HG02970 (cell line): Measurements from ENCODE around the gene POLR1B.
A peak's percentile ranks its signal among the peaks of the same experiment; 100 is the strongest.
"Not testable (repeated sequence)": the region's sequence is repeated elsewhere in the genome, so short reads cannot be mapped to it uniquely, and the experiment has no call there.

Experiments used
- ATAC-seq: cut with Tn5 transposase; IDR thresholded peaks from one replicate; pipeline ENCODE4 v1.9.1; 2021; ENCODE audit warnings: mild to moderate bottlenecking, moderate library complexity, moderate number of reproducible peaks; ENCODE audit not compliant: unreplicated experiment, low FRiP score

The POLR1B gene

GRCh38 chr2:112541315-112542122 lies 746 bp upstream of the POLR1B start:
- peak; percentile 43 for ATAC-seq

- ATAC-seq = no peak
Observed at GRCh38 chr2:112542984-112543661, 858 bp downstream of the POLR1B start.

- no peak for ATAC-seq
Observed at GRCh38 chr2:112547333-112547732, 5.1 kb downstream of the POLR1B start.

GRCh38 chr2:112548980-112549379 lies 6.7 kb downstream of the POLR1B start:
- ATAC-seq = no peak

GRCh38 chr2:112566104-112566503 lies 23.8 kb downstream of the POLR1B start:
- no peak for ATAC-seq

GRCh38 chr2:112566508-112566907 lies 24.2 kb downstream of the POLR1B start:
- ATAC-seq = not testable (repeated sequence)

- no peak for ATAC-seq
Observed at GRCh38 chr2:112572005-112572404, 29.7 kb downstream of the POLR1B start.

- no peak for ATAC-seq
Observed at GRCh38 chr2:112577756-112578155, 35.5 kb downstream of the POLR1B start.

- no peak for ATAC-seq
Observed at GRCh38 chr2:112579241-112579640, 37.0 kb downstream of the POLR1B start.

- ATAC-seq = no peak
Observed at GRCh38 chr2:112580084-112580483, 37.8 kb downstream of the POLR1B start.

GRCh38 chr2:112582314-112582746 lies 40.1 kb downstream of the POLR1B start:
- ATAC-seq = no peak

GRCh38 chr2:112583497-112584133 lies 41.4 kb downstream of the POLR1B start:
- no peak for ATAC-seq

- ATAC-seq = peak; percentile 86
Observed at GRCh38 chr2:112584134-112584890, 42.0 kb downstream of the POLR1B start, which contains the start of gene CHCHD5. Gene CHCHD5 (plus strand): TSS chr2:112584609. CDS start chr2:112584648, 39 bp downstream.

GRCh38 chr2:112584891-112585250 lies 42.6 kb downstream of the POLR1B start:
- ATAC-seq = no peak

- no peak for ATAC-seq
Observed at GRCh38 chr2:112585400-112585799, 43.1 kb downstream of the POLR1B start.

- no peak for ATAC-seq
Observed at GRCh38 chr2:112585873-112586464, 43.7 kb downstream of the POLR1B start.

- ATAC-seq = no peak
Observed at GRCh38 chr2:112588611-112589045, 46.4 kb downstream of the POLR1B start.

GRCh38 chr2:112591413-112591812 lies 49.1 kb downstream of the POLR1B start:
- no peak for ATAC-seq

GRCh38 chr2:112593736-112594135 lies 51.5 kb downstream of the POLR1B start:
- no peak for ATAC-seq
